Measurements from ENCODE around the gene B4GALT5.

The B4GALT5 gene

GRCh38 chr20:49595811-49596561, 117.7 kb downstream of the B4GALT5 start:
- H3K4me3 ChIP-seq (ENCODE audit: low read depth, low read length), result no peak overlapping the region
- DNase-seq (ENCODE audit: low read depth), result peak; percentile 78
- TF ChIP-seq CTCF (conservative IDR thresholded peaks at IDR 0.05; ENCODE audit: low read depth, low read length), result no peak

- TF ChIP-seq CTCF (conservative IDR thresholded peaks at IDR 0.05; ENCODE audit: low read depth, low read length), result no peak
- DNase-seq (ENCODE audit: low read depth), result no peak
Observed at GRCh38 chr20:49595346-49595745, 118.3 kb downstream of the B4GALT5 start.

GRCh38 chr20:49594931-49595315, 118.8 kb downstream of the B4GALT5 start:
- DNase-seq (ENCODE audit: low read depth), result no peak
- H3K4me3 ChIP-seq (ENCODE audit: low read depth, low read length), result no peak overlapping the region
- TF ChIP-seq CTCF (conservative IDR thresholded peaks at IDR 0.05; ENCODE audit: low read depth, low read length), result no peak

More at GRCh38 chr20:49595346-49595745, 118.3 kb downstream of the B4GALT5 start:
- no peak overlapping the region for H3K4me3 ChIP-seq (ENCODE audit: low read depth, low read length)

GRCh38 chr20:49594143-49594930, 119.3 kb downstream of the B4GALT5 start:
- no peak for TF ChIP-seq CTCF (conservative IDR thresholded peaks at IDR 0.05; ENCODE audit: low read depth, low read length)
- DNase-seq (ENCODE audit: low read depth), result peak; percentile 87
- H3K4me3 ChIP-seq (ENCODE audit: low read depth, low read length), result no peak overlapping the region

- no peak overlapping the region for H3K4me3 ChIP-seq (ENCODE audit: low read depth, low read length)
- no peak for TF ChIP-seq CTCF (conservative IDR thresholded peaks at IDR 0.05; ENCODE audit: low read depth, low read length)
- DNase-seq (ENCODE audit: low read depth), result no peak
Observed at GRCh38 chr20:49593466-49594142, 120.1 kb downstream of the B4GALT5 start.

- TF ChIP-seq CTCF (conservative IDR thresholded peaks at IDR 0.05; ENCODE audit: low read depth, low read length), result no peak
- H3K4me3 ChIP-seq (ENCODE audit: low read depth, low read length), result no peak overlapping the region
- no peak for DNase-seq (ENCODE audit: low read depth)
Observed at GRCh38 chr20:49592120-49592519, 121.6 kb downstream of the B4GALT5 start.

All from choroid plexus epithelial cell (primary cell).